Central memory CD8-positive, alpha-beta T cell (primary cell): ENCODE data around the gene EPHA3.

ENCODE experiments used
- ATAC-seq: fragments of 150-1000 bp; cut with Tn5 transposase; replicated peaks from 2 replicates; pipeline ENCODE4 v1.10.0; 2022; ENCODE audit warnings: mild to moderate bottlenecking, moderate FRiP score, moderate number of reproducible peaks; ENCODE audit not compliant: poor library complexity, severe bottlenecking; ENCODE audit errors: extremely low read depth
- DNase-seq, 2 donors: peaks; one replicate each; pipeline ENCODE4 v3.0.0; 2021; ENCODE audit warnings: low spot score in 2 of 2
- H3K27ac Mint-ChIP-seq: one replicate; pipeline ENCODE4 v1.8.0; 2022; ENCODE audit warnings: low read depth, mild to moderate bottlenecking, moderate library complexity, mixed read lengths
- H3K27me3 Mint-ChIP-seq: one replicate; pipeline ENCODE4 v1.8.0; 2022; ENCODE audit warnings: mixed read lengths
- H3K36me3 Mint-ChIP-seq: one replicate; pipeline ENCODE4 v1.8.0; 2022; ENCODE audit warnings: mild to moderate bottlenecking, moderate library complexity, mixed read lengths; ENCODE audit not compliant: insufficient read depth
- H3K4me1 Mint-ChIP-seq: one replicate; pipeline ENCODE4 v1.8.0; 2022; ENCODE audit warnings: mixed read lengths
- H3K4me3 Mint-ChIP-seq: one replicate; pipeline ENCODE4 v1.8.0; 2022; ENCODE audit warnings: mild to moderate bottlenecking, moderate library complexity, mixed read lengths
- H3K9me3 Mint-ChIP-seq: one replicate; pipeline ENCODE4 v1.8.0; 2022; ENCODE audit warnings: mixed read lengths

Gene EPHA3

GRCh38 chr3:89362496-89362895 is 255.1 kb downstream of the EPHA3 start:
- DNase-seq (no peak), ATAC-seq (no peak)
- Mint-ChIP-seq H3K27me3 (no peaks in the 10 kb centered on the region), H3K9me3 (peaks cover 23% of the 10 kb centered on the region), H3K27ac (no peak overlapping the region), H3K4me1 (no peaks in the 10 kb centered on the region), H3K36me3 (no peaks in the 10 kb centered on the region), H3K4me3 (no peak overlapping the region)

GRCh38 chr3:89363171-89363570 is 255.8 kb downstream of the EPHA3 start:
- no peaks in the 10 kb centered on the region for H3K4me1 Mint-ChIP-seq
- H3K9me3 Mint-ChIP-seq, result peaks cover 23% of the 10 kb centered on the region
- H3K27ac Mint-ChIP-seq, result no peak overlapping the region
- H3K4me3 Mint-ChIP-seq, result no peak overlapping the region
- H3K27me3 Mint-ChIP-seq, result no peaks in the 10 kb centered on the region
- ATAC-seq (no peak), DNase-seq (no peak)
- no peaks in the 10 kb centered on the region for H3K36me3 Mint-ChIP-seq

DNA sequence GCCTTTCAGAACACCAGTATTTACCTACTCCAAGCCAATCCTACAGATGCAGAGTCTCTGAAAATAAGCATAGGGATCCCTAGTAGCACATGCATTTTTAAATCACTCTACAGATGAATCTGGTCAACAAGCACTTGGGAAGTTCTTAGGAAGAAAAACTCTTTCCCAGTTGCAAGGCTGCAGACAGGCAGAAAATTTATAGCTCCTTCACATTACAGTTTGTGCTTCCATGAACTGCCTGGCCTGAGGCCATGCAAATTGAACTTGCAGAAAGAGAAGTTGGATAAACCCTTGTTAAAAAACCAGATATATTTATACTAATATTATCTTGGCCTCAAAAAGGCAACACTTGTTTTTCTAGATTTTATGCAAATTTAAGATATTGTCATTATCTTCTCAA is 256.9 kb downstream of the EPHA3 start:
- no peaks in the 10 kb centered on the region for H3K4me1 Mint-ChIP-seq
- ATAC-seq (no peak), DNase-seq (no peak)
- peaks cover 23% of the 10 kb centered on the region for H3K9me3 Mint-ChIP-seq
- no peak overlapping the region for H3K4me3 Mint-ChIP-seq
- no peaks in the 10 kb centered on the region for H3K36me3 Mint-ChIP-seq
- no peaks in the 10 kb centered on the region for H3K27me3 Mint-ChIP-seq
- H3K27ac Mint-ChIP-seq, result no peak overlapping the region

- H3K4me1 Mint-ChIP-seq, result no peaks in the 10 kb centered on the region
- H3K9me3 Mint-ChIP-seq, result peaks cover 18% of the 10 kb centered on the region
- H3K36me3 Mint-ChIP-seq, result no peaks in the 10 kb centered on the region
These were observed 259.7 kb downstream of the EPHA3 start for GRCh38 chr3:89367166-89367565.

DNA sequence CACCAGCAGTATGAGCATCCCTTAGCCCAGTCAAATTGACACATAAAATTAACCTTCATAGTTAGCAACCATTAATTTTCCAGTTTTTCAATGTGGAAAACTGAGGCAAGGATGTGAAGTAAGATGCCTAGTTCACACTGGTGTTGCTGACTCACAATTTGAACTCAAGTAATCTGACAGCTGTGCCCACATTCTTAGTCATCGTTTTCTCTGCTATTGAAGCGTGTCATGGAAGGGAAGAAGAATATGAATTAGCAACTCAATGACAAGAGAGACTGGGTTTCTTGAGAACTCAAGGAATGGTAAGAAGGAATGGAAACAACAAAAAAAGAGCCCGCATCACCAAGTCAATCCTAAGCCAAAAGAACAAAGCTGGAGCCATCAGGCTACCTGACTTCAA is 261.4 kb downstream of the EPHA3 start:
- H3K4me3 Mint-ChIP-seq, result no peak overlapping the region
- H3K27ac Mint-ChIP-seq, result no peak overlapping the region
- H3K36me3 Mint-ChIP-seq, result no peaks in the 10 kb centered on the region
- DNase-seq (no peak), ATAC-seq (no peak)
- H3K27me3 Mint-ChIP-seq, result no peaks in the 10 kb centered on the region
- H3K4me1 Mint-ChIP-seq, result no peaks in the 10 kb centered on the region
- H3K9me3 Mint-ChIP-seq, result peaks cover 17% of the 10 kb centered on the region

More at GRCh38 chr3:89367166-89367565, 259.7 kb downstream of the EPHA3 start:
- Mint-ChIP-seq H3K4me3 (no peak overlapping the region), H3K27me3 (no peaks in the 10 kb centered on the region), H3K27ac (no peak overlapping the region)
- no peak for DNase-seq
- ATAC-seq, result no peak

- DNase-seq (no peak), ATAC-seq (no peak)
- Mint-ChIP-seq H3K9me3 (peaks cover 19% of the 10 kb centered on the region), H3K4me1 (no peaks in the 10 kb centered on the region), H3K4me3 (no peak overlapping the region), H3K36me3 (no peaks in the 10 kb centered on the region), H3K27ac (no peak overlapping the region), H3K27me3 (no peaks in the 10 kb centered on the region)
These were observed 265.0 kb downstream of the EPHA3 start for GRCh38 chr3:89372456-89372855.

GRCh38 chr3:89373434-89373833 is 266.0 kb downstream of the EPHA3 start:
- no peaks in the 10 kb centered on the region for H3K36me3 Mint-ChIP-seq
- ATAC-seq (no peak), DNase-seq (no peak)
- no peaks in the 10 kb centered on the region for H3K4me1 Mint-ChIP-seq
- no peak overlapping the region for H3K4me3 Mint-ChIP-seq
- H3K27ac Mint-ChIP-seq, result no peak overlapping the region
- H3K9me3 Mint-ChIP-seq, result peaks cover 19% of the 10 kb centered on the region
- no peaks in the 10 kb centered on the region for H3K27me3 Mint-ChIP-seq

DNA sequence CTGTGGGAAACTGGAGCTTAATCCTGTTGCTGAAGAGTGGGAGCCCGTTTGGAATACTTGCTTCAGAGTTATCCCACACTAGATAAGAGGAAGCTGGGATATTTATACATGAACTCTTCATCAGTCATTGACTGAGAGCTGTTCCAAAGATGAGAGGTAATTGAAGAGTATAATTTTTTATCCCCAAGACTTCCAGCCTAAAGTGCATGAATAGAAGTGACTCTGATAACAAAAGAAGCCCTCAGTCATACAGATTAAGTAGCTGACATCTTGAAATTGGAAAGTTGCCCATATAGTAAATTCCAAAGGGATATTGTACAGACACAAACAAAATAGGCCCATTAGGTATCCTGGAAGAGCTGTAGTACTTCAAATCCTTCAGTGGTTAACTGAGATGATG is 268.0 kb downstream of the EPHA3 start:
- Mint-ChIP-seq H3K9me3 (peaks cover 19% of the 10 kb centered on the region), H3K4me3 (no peak overlapping the region), H3K4me1 (no peaks in the 10 kb centered on the region), H3K27ac (no peak overlapping the region), H3K36me3 (no peaks in the 10 kb centered on the region), H3K27me3 (no peaks in the 10 kb centered on the region)
- DNase-seq (no peak), ATAC-seq (no peak)

GRCh38 chr3:89380016-89380415 is 272.6 kb downstream of the EPHA3 start:
- no peak for DNase-seq
- Mint-ChIP-seq H3K27me3 (no peaks in the 10 kb centered on the region), H3K9me3 (peaks cover 16% of the 10 kb centered on the region), H3K4me1 (no peaks in the 10 kb centered on the region), H3K4me3 (no peak overlapping the region), H3K27ac (no peak overlapping the region), H3K36me3 (no peaks in the 10 kb centered on the region)
- ATAC-seq, result no peak

DNA sequence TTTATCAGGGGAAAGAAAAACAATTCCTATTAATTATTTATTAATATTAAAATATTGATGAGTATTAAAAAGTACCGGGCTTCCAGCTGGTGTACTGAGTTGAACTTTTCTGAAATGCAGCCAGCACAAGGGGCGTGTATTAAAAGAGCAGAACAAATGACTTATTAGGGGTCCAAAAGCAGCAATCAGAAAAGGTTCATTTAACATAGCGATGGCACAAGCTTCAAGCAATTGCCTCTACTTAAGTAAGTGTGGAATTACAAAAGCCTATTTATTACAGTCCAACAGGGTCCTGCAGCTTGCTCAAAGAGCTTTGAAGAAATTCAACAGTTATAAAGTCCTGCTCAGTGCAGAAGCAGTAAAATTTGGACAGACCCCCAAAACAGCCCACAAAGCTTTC is 285.6 kb downstream of the EPHA3 start:
- H3K9me3 Mint-ChIP-seq, result peaks cover 17% of the 10 kb centered on the region
- H3K4me1 Mint-ChIP-seq, result no peaks in the 10 kb centered on the region
- ATAC-seq (no peak), DNase-seq (no peak)
- H3K27me3 Mint-ChIP-seq, result no peaks in the 10 kb centered on the region
- no peak overlapping the region for H3K27ac Mint-ChIP-seq
- no peak overlapping the region for H3K4me3 Mint-ChIP-seq
- H3K36me3 Mint-ChIP-seq, result no peaks in the 10 kb centered on the region

GRCh38 chr3:89395456-89395855 is 288.0 kb downstream of the EPHA3 start:
- Mint-ChIP-seq H3K9me3 (peaks cover 13% of the 10 kb centered on the region), H3K4me1 (no peaks in the 10 kb centered on the region)
- ATAC-seq, result no peak

GRCh38 chr3:89395996-89396395 is 288.6 kb downstream of the EPHA3 start:
- H3K4me1 Mint-ChIP-seq, result no peaks in the 10 kb centered on the region
- H3K36me3 Mint-ChIP-seq, result no peaks in the 10 kb centered on the region
- ATAC-seq (no peak), DNase-seq (no peak)
- peaks cover 13% of the 10 kb centered on the region for H3K9me3 Mint-ChIP-seq
- no peak overlapping the region for H3K4me3 Mint-ChIP-seq
- no peaks in the 10 kb centered on the region for H3K27me3 Mint-ChIP-seq
- no peak overlapping the region for H3K27ac Mint-ChIP-seq

More at GRCh38 chr3:89395456-89395855, 288.0 kb downstream of the EPHA3 start:
- H3K27ac Mint-ChIP-seq, result no peak overlapping the region
- no peak for DNase-seq
- no peaks in the 10 kb centered on the region for H3K36me3 Mint-ChIP-seq
- H3K27me3 Mint-ChIP-seq, result no peaks in the 10 kb centered on the region
- H3K4me3 Mint-ChIP-seq, result no peak overlapping the region

- Mint-ChIP-seq H3K4me3 (no peak overlapping the region), H3K27ac (no peak overlapping the region), H3K27me3 (no peaks in the 10 kb centered on the region), H3K9me3 (peaks cover 6% of the 10 kb centered on the region), H3K4me1 (no peaks in the 10 kb centered on the region), H3K36me3 (no peaks in the 10 kb centered on the region)
- ATAC-seq, result no peak
- no peak for DNase-seq
These were observed 294.6 kb downstream of the EPHA3 start for GRCh38 chr3:89402051-89402450.

DNA sequence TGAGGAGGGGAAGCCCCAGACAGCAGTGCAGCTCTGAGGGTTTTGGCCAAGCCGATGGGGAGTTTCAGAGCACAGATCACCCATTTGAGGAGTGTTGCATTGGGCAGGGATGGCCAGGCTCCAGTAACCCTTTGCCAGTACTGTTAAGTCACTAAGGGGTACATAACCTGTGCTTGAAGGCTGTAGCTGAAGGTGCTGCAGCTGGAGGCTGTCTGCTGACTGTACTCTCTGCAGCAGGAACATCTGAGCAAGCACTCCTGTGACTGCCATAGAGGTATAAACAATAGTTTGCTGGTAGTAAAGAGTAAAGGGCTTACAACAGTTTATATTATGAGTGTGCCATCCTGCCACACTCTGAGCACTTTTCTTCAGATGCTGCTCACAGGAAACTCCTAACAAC is 297.8 kb downstream of the EPHA3 start:
- H3K4me3 Mint-ChIP-seq, result no peak overlapping the region
- no peaks in the 10 kb centered on the region for H3K27me3 Mint-ChIP-seq
- no peaks in the 10 kb centered on the region for H3K4me1 Mint-ChIP-seq
- ATAC-seq (no peak), DNase-seq (no peak)
- no peaks in the 10 kb centered on the region for H3K36me3 Mint-ChIP-seq
- no peak overlapping the region for H3K27ac Mint-ChIP-seq
- peaks cover 11% of the 10 kb centered on the region for H3K9me3 Mint-ChIP-seq
